ENCODE results near the gene ZNF282.

DNA sequence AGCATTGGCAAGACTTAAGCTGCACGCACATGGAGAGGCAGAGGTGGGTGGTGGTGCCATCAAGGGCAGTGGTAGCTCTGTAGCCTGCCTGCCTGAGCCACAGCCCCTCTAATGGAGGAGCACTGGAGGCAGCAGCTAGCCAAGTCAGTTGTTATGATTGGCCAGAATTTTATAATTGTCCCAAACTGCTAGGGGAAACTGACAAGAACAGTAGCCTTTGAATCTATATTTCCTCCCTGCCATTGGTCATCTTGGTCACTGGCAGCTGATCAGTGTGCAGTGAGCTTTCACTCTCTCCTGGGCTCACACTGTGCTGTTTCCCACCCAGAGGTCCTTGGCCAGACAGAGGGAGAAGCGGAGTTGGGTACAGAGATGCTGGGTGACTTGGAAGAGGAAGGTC is 57.0 kb downstream of the ZNF282 start:
- TF ChIP-seq MXI1 (conservative IDR thresholded peaks at IDR 0.05; ENCODE audit: poor library complexity, severe bottlenecking), result no peak
- TF ChIP-seq CTCF (IDR thresholded peaks at IDR 0.05; ENCODE audit: poor library complexity, severe bottlenecking), result no peak
- no peak for TF ChIP-seq REST (IDR thresholded peaks at IDR 0.05; ENCODE audit: borderline replicate concordance)
- TF ChIP-seq TAF1 (IDR thresholded peaks at IDR 0.05; ENCODE audit: low read depth), result no peak
- no peak for TF ChIP-seq POLR2AphosphoS5 (IDR thresholded peaks at IDR 0.05)
- no peak for TF ChIP-seq EP300 (conservative IDR thresholded peaks at IDR 0.05; ENCODE audit: poor library complexity, severe bottlenecking)
- TF ChIP-seq SMC3 (conservative IDR thresholded peaks at IDR 0.05; ENCODE audit: poor library complexity), result no peak
- TF ChIP-seq EZH2 (IDR thresholded peaks at IDR 0.05; ENCODE audit: borderline replicate concordance, insufficient read depth, low read length, poor library complexity, severe bottlenecking), result no peak
